ENCODE data around the gene GNAS. TPM values are rescaled to one million over a fixed set of nuclear protein-coding genes. Genes with fewer than 3 reads are reported as not detected.

Gene GNAS
- total RNA-seq, 1 donor from 2014 or later, result 784 TPM

DNA sequence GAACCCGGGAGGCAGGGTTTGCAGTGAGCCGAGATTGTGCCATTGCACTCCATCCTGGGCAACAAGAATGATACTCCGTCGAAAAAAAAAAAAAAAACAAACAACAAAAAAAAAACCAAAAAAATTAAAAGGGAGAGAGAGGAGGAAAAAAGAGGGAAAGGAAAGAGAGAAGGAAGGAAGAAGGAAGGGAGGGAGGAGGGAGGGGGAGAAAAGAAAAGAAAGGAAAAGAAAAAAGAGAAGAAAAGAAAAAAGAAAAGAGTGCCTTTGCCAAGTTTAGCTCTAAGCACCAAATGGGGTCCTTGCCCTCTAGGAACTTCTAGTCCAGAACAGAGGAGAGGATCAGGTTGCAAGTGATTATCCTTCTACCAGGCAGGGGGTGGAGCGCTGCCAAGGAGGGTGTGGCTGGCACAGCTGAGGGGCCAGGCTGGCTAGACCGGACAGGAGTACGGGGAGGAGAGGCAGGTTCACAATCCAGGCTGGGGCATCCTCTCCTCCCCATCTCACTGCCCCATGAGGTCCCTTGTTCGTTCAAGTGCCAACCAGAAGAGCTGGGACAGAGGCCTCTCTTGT lies 19.1 kb downstream of the GNAS start:
- DNase-seq (no peak), ATAC-seq (ENCODE audit: low read depth) (no peak)
- TF ChIP-seq, protein P1, sequence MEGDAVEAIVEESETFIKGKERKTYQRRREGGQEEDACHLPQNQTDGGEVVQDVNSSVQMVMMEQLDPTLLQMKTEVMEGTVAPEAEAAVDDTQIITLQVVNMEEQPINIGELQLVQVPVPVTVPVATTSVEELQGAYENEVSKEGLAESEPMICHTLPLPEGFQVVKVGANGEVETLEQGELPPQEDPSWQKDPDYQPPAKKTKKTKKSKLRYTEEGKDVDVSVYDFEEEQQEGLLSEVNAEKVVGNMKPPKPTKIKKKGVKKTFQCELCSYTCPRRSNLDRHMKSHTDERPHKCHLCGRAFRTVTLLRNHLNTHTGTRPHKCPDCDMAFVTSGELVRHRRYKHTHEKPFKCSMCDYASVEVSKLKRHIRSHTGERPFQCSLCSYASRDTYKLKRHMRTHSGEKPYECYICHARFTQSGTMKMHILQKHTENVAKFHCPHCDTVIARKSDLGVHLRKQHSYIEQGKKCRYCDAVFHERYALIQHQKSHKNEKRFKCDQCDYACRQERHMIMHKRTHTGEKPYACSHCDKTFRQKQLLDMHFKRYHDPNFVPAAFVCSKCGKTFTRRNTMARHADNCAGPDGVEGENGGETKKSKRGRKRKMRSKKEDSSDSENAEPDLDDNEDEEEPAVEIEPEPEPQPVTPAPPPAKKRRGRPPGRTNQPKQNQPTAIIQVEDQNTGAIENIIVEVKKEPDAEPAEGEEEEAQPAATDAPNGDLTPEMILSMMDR (IDR thresholded peaks at IDR 0.05), result no peak
- Mint-ChIP-seq H3K36me3 (ENCODE audit: low read depth) (no peaks in the 10 kb centered on the region), H3K27ac (no peak overlapping the region), H3K27me3 (no peaks in the 10 kb centered on the region), H3K9me3 (no peaks in the 10 kb centered on the region), H3K4me3 (no peak overlapping the region), H3K4me1 (peaks cover 11% of the 10 kb centered on the region)
- ChIA-PET CTCF (interaction anchor here (0.6 to 3.3 kb wide), 4 partner anchors 12 to 351 kb away, joined by 3 to 43 read pairs (median 10); no protein-coding TSS in a partner anchor), POLR2A (interaction anchor here (1.3 kb wide), 1 partner anchor 161 kb away, joined by 3 read pairs; the partner anchor contains the start of gene ATP5F1E)
- intact Hi-C loops (cut with micrococcal nuclease), result loop anchor here (2.0 kb wide), 2 partner anchors 35 to 531 kb away; no protein-coding TSS in a partner anchor

DNA sequence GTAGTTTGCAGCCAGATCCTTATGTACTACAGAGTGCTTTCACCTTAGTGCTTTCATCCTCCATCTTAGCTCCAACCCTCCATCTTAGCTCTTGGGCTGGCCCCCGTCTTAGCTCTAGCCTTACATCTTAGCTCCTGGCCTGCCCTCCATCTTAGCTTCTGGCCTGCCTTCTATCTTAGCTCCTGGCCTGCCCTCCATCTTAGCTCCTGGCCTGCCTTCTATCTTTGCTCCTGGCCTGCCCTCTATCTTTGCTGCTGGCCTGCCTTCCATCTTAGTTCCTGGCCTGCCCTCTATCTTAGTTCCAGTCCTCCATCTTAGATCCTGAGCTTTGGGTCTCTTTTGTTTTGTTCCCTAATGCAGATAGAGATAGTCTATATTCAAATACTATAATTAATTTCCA lies 22.0 kb downstream of the GNAS start:
- Mint-ChIP-seq H3K27ac (no peak overlapping the region), H3K4me1 (peaks cover 11% of the 10 kb centered on the region), H3K36me3 (ENCODE audit: low read depth) (no peaks in the 10 kb centered on the region), H3K4me3 (no peak overlapping the region), H3K27me3 (no peaks in the 10 kb centered on the region), H3K9me3 (no peaks in the 10 kb centered on the region)
- ChIA-PET POLR2A (no interaction called here), CTCF (interaction anchor here (0.6 to 1.2 kb wide), 2 partner anchors 22 to 333 kb away, joined by 3 to 4 read pairs; partner anchors contain the start of gene GNAS)
- ATAC-seq (ENCODE audit: low read depth) (no peak), DNase-seq (no peak)
- TF ChIP-seq, protein P1 (IDR thresholded peaks at IDR 0.05), result no peak
- intact Hi-C loops (cut with micrococcal nuclease), result no loop called here

DNA sequence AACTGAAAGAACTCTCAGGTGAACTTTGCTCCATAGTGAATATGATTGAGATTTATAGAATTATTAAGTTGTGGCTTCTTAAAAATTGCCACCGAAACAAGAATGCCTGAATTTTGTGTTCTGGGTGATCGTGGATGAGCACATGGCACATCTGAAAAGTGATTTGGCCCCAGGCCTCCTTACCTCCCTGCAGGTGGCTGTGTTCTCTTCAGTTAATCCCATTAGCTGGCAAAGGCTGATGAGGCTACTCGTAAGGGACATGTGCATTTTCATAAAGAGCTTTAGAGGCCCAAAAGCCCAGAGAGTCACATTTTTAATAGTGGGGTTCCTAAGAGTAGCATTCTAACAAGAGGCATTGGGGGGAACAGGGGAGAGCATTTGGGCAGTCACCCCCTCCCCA lies 22.6 kb downstream of the GNAS start:
- Mint-ChIP-seq H3K4me3 (no peak overlapping the region), H3K27ac (no peak overlapping the region), H3K36me3 (ENCODE audit: low read depth) (no peaks in the 10 kb centered on the region), H3K4me1 (peaks cover 11% of the 10 kb centered on the region), H3K9me3 (no peaks in the 10 kb centered on the region), H3K27me3 (no peaks in the 10 kb centered on the region)
- intact Hi-C loops (cut with micrococcal nuclease), result no loop called here
- ChIA-PET POLR2A (no interaction called here), CTCF (interaction anchor here (0.6 to 1.2 kb wide), 2 partner anchors 23 to 332 kb away, joined by 3 to 4 read pairs; partner anchors contain the start of gene GNAS)
- DNase-seq, result no peak
- ATAC-seq (ENCODE audit: low read depth), result no peak
- TF ChIP-seq, protein P1 (IDR thresholded peaks at IDR 0.05), result no peak

DNA sequence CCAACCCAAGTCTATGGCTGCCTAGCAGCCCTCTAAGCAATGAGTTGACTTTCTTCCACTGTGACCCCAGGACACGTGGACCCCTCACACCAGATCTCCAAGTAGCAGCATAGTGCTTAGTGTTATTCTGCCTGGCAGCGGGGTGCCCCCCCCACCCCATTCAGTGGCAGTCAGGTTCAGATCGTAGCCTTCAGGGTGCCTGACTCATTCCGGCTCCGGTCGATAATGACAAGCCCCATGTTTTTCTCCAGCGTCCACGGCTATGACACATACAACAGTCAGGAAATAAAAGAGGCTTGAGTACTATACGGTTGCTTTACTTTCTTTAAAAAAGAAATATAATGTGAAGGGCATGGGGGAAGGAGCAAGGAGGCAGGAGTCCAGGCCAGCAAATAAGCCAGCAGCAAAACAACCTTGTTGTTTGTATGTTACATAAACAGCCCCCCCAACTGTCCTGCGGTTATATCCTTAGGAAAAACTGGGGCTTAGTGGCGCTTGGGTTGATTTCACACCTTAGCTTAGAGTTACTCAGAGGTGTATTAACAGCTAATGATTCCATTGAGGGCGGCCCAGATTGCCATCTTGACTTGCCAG lies 23.1 kb downstream of the GNAS start:
- H3K27ac Mint-ChIP-seq, result no peak overlapping the region

DNA sequence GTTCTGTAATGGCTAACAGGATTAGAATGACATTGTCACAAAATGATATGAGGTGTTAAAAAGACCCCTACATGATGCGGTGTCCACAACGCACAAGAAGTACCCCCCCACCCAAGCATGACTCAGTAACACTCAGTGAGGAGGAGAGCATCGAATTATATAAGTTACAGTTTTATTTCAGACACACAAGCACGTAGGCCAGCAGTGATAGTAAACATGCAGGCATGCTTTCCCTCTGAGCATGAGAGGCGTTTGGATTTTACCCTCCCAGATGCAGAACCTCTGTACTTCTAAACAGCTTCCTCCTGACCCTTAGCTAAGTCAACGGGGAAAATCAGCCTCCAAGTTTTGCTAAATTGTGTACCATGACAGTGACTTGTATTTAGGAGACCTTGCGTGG lies 23.9 kb downstream of the GNAS start:
- ChIA-PET CTCF (no interaction called here), POLR2A (interaction anchor here (0.6 kb wide), 1 partner anchor 1445 kb away, joined by 4 read pairs; no protein-coding TSS in a partner anchor)
- H3K36me3 Mint-ChIP-seq (ENCODE audit: low read depth), result no peaks in the 10 kb centered on the region
- TF ChIP-seq, protein P1 (IDR thresholded peaks at IDR 0.05), result no peak
- DNase-seq (no peak), ATAC-seq (ENCODE audit: low read depth) (no peak)
- no peaks in the 10 kb centered on the region for H3K9me3 Mint-ChIP-seq
- no peaks in the 10 kb centered on the region for H3K27me3 Mint-ChIP-seq
- H3K4me3 Mint-ChIP-seq, result no peak overlapping the region
- H3K4me1 Mint-ChIP-seq, result peaks cover 2% of the 10 kb centered on the region
- intact Hi-C loops (cut with micrococcal nuclease), result no loop called here
- H3K27ac Mint-ChIP-seq, result no peak overlapping the region

More for the DNA sequence above, 23.1 kb downstream of the GNAS start:
- H3K36me3 Mint-ChIP-seq (ENCODE audit: low read depth), result no peaks in the 10 kb centered on the region
- TF ChIP-seq, protein P1 (IDR thresholded peaks at IDR 0.05), result no peak
- DNase-seq (no peak), ATAC-seq (ENCODE audit: low read depth) (no peak)
- ChIA-PET CTCF (no interaction called here), POLR2A (interaction anchor here (0.6 kb wide), 1 partner anchor 1444 kb away, joined by 4 read pairs; no protein-coding TSS in a partner anchor)
- H3K4me3 Mint-ChIP-seq, result no peak overlapping the region
- peaks cover 6% of the 10 kb centered on the region for H3K4me1 Mint-ChIP-seq
- intact Hi-C loops (cut with micrococcal nuclease), result no loop called here
- no peaks in the 10 kb centered on the region for H3K27me3 Mint-ChIP-seq
- no peaks in the 10 kb centered on the region for H3K9me3 Mint-ChIP-seq

Measured in activated B cell treated with CpG ODN at 0.5 μM for 24 hours (primary cell).